Measurements from ENCODE around the gene SLC51A.
"Not testable (repeated sequence)": the region's sequence is repeated elsewhere in the genome, so short reads cannot be mapped to it uniquely, and the experiment has no call there.

The SLC51A gene

DNA sequence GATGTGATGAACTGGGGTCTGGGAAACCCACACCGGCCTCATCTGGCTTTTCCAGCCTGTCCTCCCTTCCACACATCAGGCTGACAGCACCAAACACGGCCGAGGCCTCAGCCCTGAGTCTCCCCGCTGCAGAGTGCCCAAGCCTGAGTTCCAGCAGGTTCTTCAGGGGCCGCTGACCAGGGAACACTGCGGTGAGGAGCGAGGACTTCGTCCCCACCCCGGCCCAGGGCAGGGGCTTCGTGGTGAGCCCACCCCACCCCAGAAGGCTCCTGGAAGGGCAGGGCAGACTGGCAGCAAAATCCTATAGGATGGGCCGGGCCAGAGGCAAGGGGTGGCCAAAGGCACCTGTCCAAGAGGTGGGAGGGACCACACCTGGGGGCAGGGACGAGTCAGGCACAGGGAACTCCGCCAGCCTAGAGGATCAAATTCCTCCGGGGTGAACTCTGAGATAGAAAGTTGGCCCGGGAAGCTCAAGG is at the start of gene SLC51A:
Gene SLC51A, plus strand, starts transcription at position 446 of the 476 bp plus-strand sequence. CDS start 179 bp downstream, outside the sequence.
- H3K27me3 ChIP-seq (ENCODE audit: insufficient read depth, insufficient read length), result no peaks in the 10 kb centered on the region
- peaks cover 30% of the 10 kb centered on the region for H3K4me1 ChIP-seq (ENCODE audit: insufficient read depth, insufficient read length)
- H3K9ac ChIP-seq (ENCODE audit: insufficient read length, low read depth), result peak within 1 kb of the TSS; percentile 61
- H3K4me3 ChIP-seq (ENCODE audit: insufficient read length, low read depth), result no peak within 1 kb of the TSS
- DNase-seq (ENCODE audit: low read depth, low spot score), result no peak
- H3K9me3 ChIP-seq (ENCODE audit: insufficient read depth, low read length), result no peaks in the 10 kb centered on the region
- H3K36me3 ChIP-seq (ENCODE audit: insufficient read depth, insufficient read length, low read length), result no peaks in the 10 kb centered on the region
- TF ChIP-seq SUZ12 (IDR thresholded peaks at IDR 0.05; ENCODE audit: extremely low read depth, insufficient read depth, insufficient read length), result no peak
- TF ChIP-seq ZNF274 (IDR thresholded peaks at IDR 0.05; ENCODE audit: low read depth, low read length), result no peak
- no peak for TF ChIP-seq YY1 (IDR thresholded peaks at IDR 0.05; ENCODE audit: insufficient read depth, insufficient read length)

DNA sequence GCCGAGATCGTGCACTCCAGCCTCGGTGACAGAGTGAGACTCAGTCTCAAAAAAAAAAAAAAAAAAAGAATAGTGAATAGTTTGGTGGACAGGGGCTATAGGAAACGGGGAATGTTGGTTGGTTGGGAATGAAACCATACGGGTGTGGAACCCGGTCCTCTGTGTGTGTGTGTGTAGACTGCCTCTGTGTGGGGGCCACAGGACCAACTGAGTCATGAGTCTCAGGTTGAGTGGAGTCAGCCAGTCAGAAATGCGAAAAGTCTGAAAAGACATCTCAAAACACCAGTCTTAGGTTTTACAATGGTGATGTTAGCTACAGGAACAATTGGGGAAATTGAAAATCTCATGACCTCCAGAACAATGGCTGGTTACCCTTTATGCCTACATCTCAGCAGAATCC is 49.6 kb upstream of the SLC51A start:
- TF ChIP-seq ZNF274 (IDR thresholded peaks at IDR 0.05; ENCODE audit: low read depth, low read length), result no peak
- no peak for DNase-seq (ENCODE audit: low read depth, low spot score)
- no peaks in the 10 kb centered on the region for H3K9me3 ChIP-seq (ENCODE audit: insufficient read depth, low read length)
- peaks cover 14% of the 10 kb centered on the region for H3K4me1 ChIP-seq (ENCODE audit: insufficient read depth, insufficient read length)
- no peak overlapping the region for H3K9ac ChIP-seq (ENCODE audit: insufficient read length, low read depth)
- no peaks in the 10 kb centered on the region for H3K27me3 ChIP-seq (ENCODE audit: insufficient read depth, insufficient read length)
- H3K36me3 ChIP-seq (ENCODE audit: insufficient read depth, insufficient read length, low read length), result no peaks in the 10 kb centered on the region
- no peak overlapping the region for H3K4me3 ChIP-seq (ENCODE audit: insufficient read length, low read depth)

DNA sequence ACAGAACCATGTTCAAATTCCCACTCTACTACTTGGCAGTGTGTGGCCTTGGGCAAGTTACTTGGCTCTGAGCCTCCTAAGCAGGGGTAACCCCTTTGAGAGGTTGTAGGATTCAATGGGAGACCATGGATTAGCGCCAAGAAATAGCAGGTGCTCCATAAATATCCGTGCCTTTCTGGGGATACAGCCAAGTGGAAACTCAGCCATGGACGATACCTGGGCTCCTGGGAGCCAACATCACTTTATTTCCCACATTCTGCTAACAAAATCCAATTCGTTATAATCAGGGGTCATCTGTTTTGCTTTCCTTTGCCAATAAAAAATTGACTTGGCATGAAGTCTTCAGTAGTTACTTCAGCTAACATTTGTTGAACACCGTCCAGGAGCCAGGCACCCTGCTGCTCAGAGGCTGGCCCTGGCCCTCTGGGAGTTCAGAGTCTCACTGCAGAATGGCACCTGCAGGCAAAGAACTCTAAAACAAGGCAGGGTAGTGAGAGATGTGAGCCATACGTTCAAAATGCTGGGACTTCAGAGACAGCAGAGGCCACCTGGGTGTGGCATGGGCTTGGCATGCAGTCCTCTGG is 47.4 kb upstream of the SLC51A start:
- no peaks in the 10 kb centered on the region for H3K36me3 ChIP-seq (ENCODE audit: insufficient read depth, insufficient read length, low read length)
- no peaks in the 10 kb centered on the region for H3K9me3 ChIP-seq (ENCODE audit: insufficient read depth, low read length)
- no peaks in the 10 kb centered on the region for H3K27me3 ChIP-seq (ENCODE audit: insufficient read depth, insufficient read length)
- H3K4me3 ChIP-seq (ENCODE audit: insufficient read length, low read depth), result no peak overlapping the region
- TF ChIP-seq YY1 (IDR thresholded peaks at IDR 0.05; ENCODE audit: insufficient read depth, insufficient read length) (no peak), ZNF274 (IDR thresholded peaks at IDR 0.05; ENCODE audit: low read depth, low read length) (no peak), SUZ12 (IDR thresholded peaks at IDR 0.05; ENCODE audit: extremely low read depth, insufficient read depth, insufficient read length) (no peak)
- H3K9ac ChIP-seq (ENCODE audit: insufficient read length, low read depth), result no peak overlapping the region
- DNase-seq (ENCODE audit: low read depth, low spot score), result no peak
- peaks cover 12% of the 10 kb centered on the region for H3K4me1 ChIP-seq (ENCODE audit: insufficient read depth, insufficient read length)

DNA sequence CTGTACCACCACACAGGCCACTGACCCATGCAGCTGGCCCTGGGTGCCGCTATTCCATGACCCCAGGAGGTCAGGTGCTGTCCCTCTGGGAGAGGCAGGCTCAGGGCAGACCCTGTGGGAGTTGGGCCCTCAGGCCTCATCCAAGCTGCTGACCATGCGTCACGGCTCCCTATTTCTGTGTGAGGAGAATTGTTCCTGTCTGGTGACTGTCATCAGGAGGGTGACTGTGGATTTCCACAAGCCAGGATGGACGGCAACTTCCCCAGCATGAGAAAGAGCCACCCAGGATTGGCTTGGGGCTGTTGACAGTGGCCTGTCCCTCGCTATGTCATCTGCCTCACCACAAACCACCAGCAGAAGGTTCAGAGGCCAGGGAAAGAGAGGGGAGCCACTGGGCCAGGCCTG is 46.5 kb upstream of the SLC51A start:
- no peak for DNase-seq (ENCODE audit: low read depth, low spot score)
- H3K9me3 ChIP-seq (ENCODE audit: insufficient read depth, low read length), result no peaks in the 10 kb centered on the region
- no peaks in the 10 kb centered on the region for H3K36me3 ChIP-seq (ENCODE audit: insufficient read depth, insufficient read length, low read length)
- H3K4me3 ChIP-seq (ENCODE audit: insufficient read length, low read depth), result no peak overlapping the region
- H3K9ac ChIP-seq (ENCODE audit: insufficient read length, low read depth), result no peak overlapping the region
- no peak for TF ChIP-seq SUZ12 (IDR thresholded peaks at IDR 0.05; ENCODE audit: extremely low read depth, insufficient read depth, insufficient read length)
- TF ChIP-seq YY1 (IDR thresholded peaks at IDR 0.05; ENCODE audit: insufficient read depth, insufficient read length), result no peak
- no peak for TF ChIP-seq ZNF274 (IDR thresholded peaks at IDR 0.05; ENCODE audit: low read depth, low read length)
- peaks cover 4% of the 10 kb centered on the region for H3K4me1 ChIP-seq (ENCODE audit: insufficient read depth, insufficient read length)
- no peaks in the 10 kb centered on the region for H3K27me3 ChIP-seq (ENCODE audit: insufficient read depth, insufficient read length)

DNA sequence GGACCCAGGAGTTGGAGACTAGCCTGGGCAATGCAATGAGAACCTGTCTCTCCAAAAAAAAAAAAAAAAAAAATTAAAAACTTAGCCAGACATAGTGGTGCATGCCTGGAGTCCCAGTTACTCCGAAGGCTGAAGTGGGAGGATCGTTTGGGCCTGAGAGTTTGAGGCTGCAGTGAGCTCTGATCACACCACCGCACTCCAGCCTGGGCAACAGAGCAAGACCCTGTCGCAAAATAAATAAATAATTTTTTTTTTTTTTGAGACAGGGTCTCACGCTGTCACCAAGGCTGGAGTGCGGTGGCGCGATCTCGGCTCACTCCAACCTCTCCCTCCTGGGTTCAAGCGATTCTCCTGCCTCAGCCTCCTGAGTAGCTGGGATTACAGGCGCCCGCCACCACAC is 46.0 kb upstream of the SLC51A start:
- H3K9ac ChIP-seq (ENCODE audit: insufficient read length, low read depth); H3K4me1 ChIP-seq (ENCODE audit: insufficient read depth, insufficient read length); H3K9me3 ChIP-seq (ENCODE audit: insufficient read depth, low read length); H3K27me3 ChIP-seq (ENCODE audit: insufficient read depth, insufficient read length); H3K4me3 ChIP-seq (ENCODE audit: insufficient read length, low read depth); DNase-seq (ENCODE audit: low read depth, low spot score); H3K36me3 ChIP-seq (ENCODE audit: insufficient read depth, insufficient read length, low read length): not testable (repeated sequence)

DNA sequence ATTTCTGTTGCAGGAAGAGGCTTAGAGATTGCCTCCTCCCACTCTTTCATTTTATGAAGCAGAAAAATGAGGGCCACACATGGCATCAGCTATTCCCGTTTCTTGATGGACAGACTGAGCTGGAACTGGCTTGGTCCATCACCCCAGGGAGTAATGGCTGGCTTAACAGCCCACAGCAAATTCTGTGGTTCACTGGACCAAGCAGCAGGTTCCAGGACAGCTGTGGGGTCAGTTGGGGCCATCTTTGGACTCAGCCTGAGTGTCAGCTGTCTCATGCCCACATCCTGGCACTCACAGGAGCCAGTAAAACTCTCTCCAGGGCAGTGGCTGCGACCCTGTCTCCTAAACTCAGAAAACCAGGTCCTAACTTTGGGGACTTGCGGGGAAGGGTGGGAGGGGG is 41.7 kb upstream of the SLC51A start:
- H3K9me3 ChIP-seq (ENCODE audit: insufficient read depth, low read length), result no peaks in the 10 kb centered on the region
- no peak for DNase-seq (ENCODE audit: low read depth, low spot score)
- no peaks in the 10 kb centered on the region for H3K36me3 ChIP-seq (ENCODE audit: insufficient read depth, insufficient read length, low read length)
- H3K4me3 ChIP-seq (ENCODE audit: insufficient read length, low read depth), result no peak overlapping the region
- peaks cover 11% of the 10 kb centered on the region for H3K4me1 ChIP-seq (ENCODE audit: insufficient read depth, insufficient read length)
- H3K9ac ChIP-seq (ENCODE audit: insufficient read length, low read depth), result no peak overlapping the region
- no peaks in the 10 kb centered on the region for H3K27me3 ChIP-seq (ENCODE audit: insufficient read depth, insufficient read length)
- no peak for TF ChIP-seq SUZ12 (IDR thresholded peaks at IDR 0.05; ENCODE audit: extremely low read depth, insufficient read depth, insufficient read length)
- no peak for TF ChIP-seq ZNF274 (IDR thresholded peaks at IDR 0.05; ENCODE audit: low read depth, low read length)
- no peak for TF ChIP-seq YY1 (IDR thresholded peaks at IDR 0.05; ENCODE audit: insufficient read depth, insufficient read length)

DNA sequence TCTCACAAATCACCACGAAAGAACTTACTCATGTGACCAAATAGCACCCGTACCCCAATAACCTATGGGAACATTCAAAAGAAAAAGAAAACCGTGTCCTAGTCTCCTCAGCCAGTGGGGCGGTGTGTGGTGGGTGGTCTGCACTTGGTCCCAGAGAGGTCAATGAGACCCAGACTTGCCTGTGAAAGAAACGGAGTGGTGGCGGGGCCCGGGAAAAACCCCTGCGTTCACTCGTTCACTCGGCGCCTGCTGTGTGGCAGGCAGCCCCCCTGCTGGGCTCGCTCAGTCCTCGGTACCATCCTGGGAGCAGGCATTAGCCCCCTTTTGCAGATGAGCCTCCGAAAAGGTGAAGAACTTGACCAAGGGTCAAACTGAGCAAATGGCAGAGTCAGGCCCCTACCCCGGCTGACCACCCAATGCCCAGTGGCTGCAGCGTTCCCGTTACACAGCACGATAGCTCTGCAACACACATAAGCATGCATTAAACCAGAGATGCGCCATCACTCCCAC is 41.2 kb upstream of the SLC51A start:
- H3K27me3 ChIP-seq (ENCODE audit: insufficient read depth, insufficient read length), result no peaks in the 10 kb centered on the region
- no peaks in the 10 kb centered on the region for H3K36me3 ChIP-seq (ENCODE audit: insufficient read depth, insufficient read length, low read length)
- H3K4me1 ChIP-seq (ENCODE audit: insufficient read depth, insufficient read length), result peaks cover 10% of the 10 kb centered on the region
- no peak overlapping the region for H3K4me3 ChIP-seq (ENCODE audit: insufficient read length, low read depth)
- TF ChIP-seq YY1 (IDR thresholded peaks at IDR 0.05; ENCODE audit: insufficient read depth, insufficient read length) (no peak), ZNF274 (IDR thresholded peaks at IDR 0.05; ENCODE audit: low read depth, low read length) (no peak), SUZ12 (IDR thresholded peaks at IDR 0.05; ENCODE audit: extremely low read depth, insufficient read depth, insufficient read length) (no peak)
- DNase-seq (ENCODE audit: low read depth, low spot score), result no peak
- H3K9ac ChIP-seq (ENCODE audit: insufficient read length, low read depth), result no peak overlapping the region
- no peaks in the 10 kb centered on the region for H3K9me3 ChIP-seq (ENCODE audit: insufficient read depth, low read length)

Measured in NT2/D1 (cell line).